ENCODE results near the gene MORC2.

Gene MORC2

GRCh38 chr22:30880181-30880601 is 88.4 kb downstream of the MORC2 start:
- Mint-ChIP-seq H3K27ac (ENCODE audit: low read depth) (no peak overlapping the region), H3K27me3 (no peaks in the 10 kb centered on the region), H3K36me3 (ENCODE audit: insufficient read depth) (no peaks in the 10 kb centered on the region), H3K4me1 (no peaks in the 10 kb centered on the region), H3K9me3 (no peaks in the 10 kb centered on the region), H3K4me3 (no peak overlapping the region)
- ATAC-seq (replicated peaks; ENCODE audit: extremely low read depth, poor library complexity, severe bottlenecking), result no peak
- DNase-seq (ENCODE audit: low spot score in 2 of 2), result no peak

DNA sequence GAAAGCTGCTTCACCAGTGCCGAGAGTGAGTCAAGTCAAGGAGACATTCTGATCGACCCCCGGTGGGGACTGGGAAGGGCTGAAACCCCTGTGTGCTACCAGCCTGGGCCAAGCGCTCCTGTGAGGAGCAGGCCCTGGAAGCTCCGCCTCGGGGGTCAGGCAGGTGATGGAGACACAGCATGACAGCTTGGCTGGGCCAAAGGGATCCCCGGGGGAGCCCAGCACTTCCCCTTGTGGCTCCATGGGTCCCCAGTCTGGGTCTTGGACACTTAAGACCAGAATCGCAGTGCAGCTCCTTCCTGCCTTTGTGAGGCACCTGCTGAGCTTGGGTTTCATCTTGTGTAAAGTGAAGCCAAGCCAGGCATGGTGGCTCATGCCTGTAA is 89.2 kb downstream of the MORC2 start:
- Mint-ChIP-seq H3K9me3 (no peaks in the 10 kb centered on the region), H3K4me3 (no peak overlapping the region), H3K36me3 (ENCODE audit: insufficient read depth) (no peaks in the 10 kb centered on the region), H3K27me3 (no peaks in the 10 kb centered on the region), H3K27ac (ENCODE audit: low read depth) (no peak overlapping the region), H3K4me1 (no peaks in the 10 kb centered on the region)
- DNase-seq (ENCODE audit: low spot score in 2 of 2), result no peak
- ATAC-seq (replicated peaks; ENCODE audit: extremely low read depth, poor library complexity, severe bottlenecking), result no peak

DNA sequence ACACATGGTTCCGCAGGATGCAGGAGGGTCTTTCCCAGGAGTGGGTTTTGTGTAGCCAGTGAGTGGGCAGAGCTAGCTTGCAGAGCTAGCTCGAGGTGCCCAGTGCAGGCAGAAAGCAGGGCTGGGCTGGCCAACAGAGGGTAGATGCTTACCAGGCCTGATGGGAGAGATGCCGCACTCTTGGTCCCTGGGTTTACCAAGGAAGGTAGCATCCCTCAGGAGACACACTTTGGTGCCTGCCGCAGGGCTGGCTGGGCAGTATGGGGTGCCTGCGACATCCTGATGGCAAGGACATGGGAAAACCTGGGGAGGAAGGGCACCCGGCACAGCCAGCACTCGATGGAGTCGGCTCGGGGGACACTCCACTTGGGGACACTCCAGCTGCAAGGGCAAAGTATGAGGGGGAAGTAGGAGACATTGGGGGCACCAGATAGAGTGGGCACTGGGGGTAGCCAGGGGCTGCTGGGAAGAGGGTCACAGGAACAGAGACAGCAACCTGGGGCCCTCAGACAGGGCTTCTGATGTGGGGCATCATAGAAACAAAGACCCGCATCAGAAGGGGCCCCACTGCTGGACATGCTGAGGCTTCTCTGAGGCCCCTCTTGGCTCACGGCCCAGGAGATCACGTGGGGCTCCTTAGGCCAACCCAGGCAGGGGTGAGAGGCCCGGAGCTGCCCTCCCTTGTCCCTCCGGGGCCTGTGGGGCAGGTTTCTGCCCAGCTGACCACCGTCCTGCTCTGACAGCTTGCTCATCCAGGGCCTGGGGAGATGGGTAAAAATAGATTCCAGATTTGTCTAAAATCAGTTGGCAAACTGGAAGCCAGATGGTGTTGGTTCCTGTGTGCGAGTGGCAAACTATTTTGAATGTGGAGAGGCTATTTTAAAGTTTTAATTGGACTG is 89.8 kb downstream of the MORC2 start:
- no peak for ATAC-seq (replicated peaks; ENCODE audit: extremely low read depth, poor library complexity, severe bottlenecking)
- no peaks in the 10 kb centered on the region for H3K9me3 Mint-ChIP-seq
- H3K4me1 Mint-ChIP-seq, result no peaks in the 10 kb centered on the region
- H3K4me3 Mint-ChIP-seq, result no peak overlapping the region
- H3K27me3 Mint-ChIP-seq, result no peaks in the 10 kb centered on the region
- no peak overlapping the region for H3K27ac Mint-ChIP-seq (ENCODE audit: low read depth)
- no peaks in the 10 kb centered on the region for H3K36me3 Mint-ChIP-seq (ENCODE audit: insufficient read depth)
- no peak for DNase-seq (ENCODE audit: low spot score in 2 of 2)

- no peak overlapping the region for H3K27ac Mint-ChIP-seq (ENCODE audit: low read depth)
- no peak for DNase-seq (ENCODE audit: low spot score in 2 of 2)
- no peaks in the 10 kb centered on the region for H3K4me1 Mint-ChIP-seq
- H3K4me3 Mint-ChIP-seq, result no peak overlapping the region
- H3K27me3 Mint-ChIP-seq, result no peaks in the 10 kb centered on the region
- no peak for ATAC-seq (replicated peaks; ENCODE audit: extremely low read depth, poor library complexity, severe bottlenecking)
- no peaks in the 10 kb centered on the region for H3K9me3 Mint-ChIP-seq
- no peaks in the 10 kb centered on the region for H3K36me3 Mint-ChIP-seq (ENCODE audit: insufficient read depth)
These were observed 90.7 kb downstream of the MORC2 start for GRCh38 chr22:30877662-30878515.

DNA sequence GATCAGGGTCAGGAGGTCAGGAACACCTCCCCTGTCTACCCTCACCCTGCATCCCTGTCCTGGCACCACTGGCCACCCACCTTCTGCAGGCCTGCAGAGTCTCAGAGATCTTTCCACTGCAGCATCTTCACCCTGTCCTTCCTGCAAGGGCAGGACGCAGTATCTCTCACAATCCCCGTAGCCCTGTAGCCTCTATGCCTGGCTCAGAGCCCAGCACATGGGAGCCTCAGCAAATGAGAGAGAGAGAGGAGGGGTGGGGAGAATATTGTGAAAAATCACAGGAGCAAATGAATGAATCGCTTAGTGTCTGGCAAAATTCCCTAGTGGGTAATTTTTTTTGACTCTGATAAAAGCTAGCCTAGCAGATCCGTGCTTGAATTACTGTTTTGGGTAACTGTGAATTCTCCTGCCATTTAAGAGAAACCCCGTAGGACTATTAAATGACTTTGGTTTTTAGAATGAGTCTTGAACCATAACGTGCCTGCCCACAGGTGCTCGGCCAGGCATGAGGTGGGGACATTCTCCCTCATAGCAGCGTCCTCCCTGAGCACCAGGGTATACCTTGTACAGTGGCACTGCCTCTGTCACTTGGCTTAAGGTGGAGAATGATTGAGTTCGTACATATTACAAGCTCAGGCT is 91.5 kb downstream of the MORC2 start:
- H3K36me3 Mint-ChIP-seq (ENCODE audit: insufficient read depth), result no peaks in the 10 kb centered on the region
- DNase-seq (ENCODE audit: low spot score in 2 of 2) (no peak), ATAC-seq (replicated peaks; ENCODE audit: extremely low read depth, poor library complexity, severe bottlenecking) (no peak)
- no peak overlapping the region for H3K4me3 Mint-ChIP-seq
- H3K27ac Mint-ChIP-seq (ENCODE audit: low read depth), result no peak overlapping the region
- no peaks in the 10 kb centered on the region for H3K4me1 Mint-ChIP-seq
- H3K9me3 Mint-ChIP-seq, result no peaks in the 10 kb centered on the region
- no peaks in the 10 kb centered on the region for H3K27me3 Mint-ChIP-seq

DNA sequence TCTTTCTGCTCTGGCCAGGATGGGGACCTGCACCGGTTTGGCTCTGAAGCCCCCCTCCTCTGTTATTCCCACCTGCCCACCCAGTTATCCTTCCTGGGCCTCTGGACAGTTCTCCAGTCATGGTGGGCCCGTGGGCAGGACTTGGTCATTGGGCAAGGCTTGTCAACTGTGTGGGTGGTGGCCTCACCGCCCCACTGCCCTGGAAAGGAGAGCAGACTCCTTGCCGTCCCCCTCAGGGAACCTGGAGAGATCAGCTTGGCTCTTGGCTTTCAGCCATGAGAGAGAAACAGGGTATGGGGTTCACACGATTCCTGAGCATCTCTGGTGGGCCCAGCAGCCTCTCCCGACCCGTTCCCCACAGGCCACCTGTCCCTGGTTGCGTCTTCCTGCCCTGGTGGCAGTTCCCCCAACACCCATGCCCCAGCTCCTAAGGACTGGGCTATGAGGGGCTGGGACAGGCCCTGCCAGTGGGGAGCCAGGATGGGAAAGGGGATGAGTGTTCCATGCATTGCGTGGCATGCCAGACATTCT is 92.3 kb downstream of the MORC2 start:
- DNase-seq (ENCODE audit: low spot score in 2 of 2) (no peak), ATAC-seq (replicated peaks; ENCODE audit: extremely low read depth, poor library complexity, severe bottlenecking) (no peak)
- H3K27ac Mint-ChIP-seq (ENCODE audit: low read depth), result no peak overlapping the region
- H3K4me1 Mint-ChIP-seq, result no peaks in the 10 kb centered on the region
- H3K36me3 Mint-ChIP-seq (ENCODE audit: insufficient read depth), result no peaks in the 10 kb centered on the region
- H3K4me3 Mint-ChIP-seq, result no peak overlapping the region
- H3K27me3 Mint-ChIP-seq, result no peaks in the 10 kb centered on the region
- no peaks in the 10 kb centered on the region for H3K9me3 Mint-ChIP-seq

DNA sequence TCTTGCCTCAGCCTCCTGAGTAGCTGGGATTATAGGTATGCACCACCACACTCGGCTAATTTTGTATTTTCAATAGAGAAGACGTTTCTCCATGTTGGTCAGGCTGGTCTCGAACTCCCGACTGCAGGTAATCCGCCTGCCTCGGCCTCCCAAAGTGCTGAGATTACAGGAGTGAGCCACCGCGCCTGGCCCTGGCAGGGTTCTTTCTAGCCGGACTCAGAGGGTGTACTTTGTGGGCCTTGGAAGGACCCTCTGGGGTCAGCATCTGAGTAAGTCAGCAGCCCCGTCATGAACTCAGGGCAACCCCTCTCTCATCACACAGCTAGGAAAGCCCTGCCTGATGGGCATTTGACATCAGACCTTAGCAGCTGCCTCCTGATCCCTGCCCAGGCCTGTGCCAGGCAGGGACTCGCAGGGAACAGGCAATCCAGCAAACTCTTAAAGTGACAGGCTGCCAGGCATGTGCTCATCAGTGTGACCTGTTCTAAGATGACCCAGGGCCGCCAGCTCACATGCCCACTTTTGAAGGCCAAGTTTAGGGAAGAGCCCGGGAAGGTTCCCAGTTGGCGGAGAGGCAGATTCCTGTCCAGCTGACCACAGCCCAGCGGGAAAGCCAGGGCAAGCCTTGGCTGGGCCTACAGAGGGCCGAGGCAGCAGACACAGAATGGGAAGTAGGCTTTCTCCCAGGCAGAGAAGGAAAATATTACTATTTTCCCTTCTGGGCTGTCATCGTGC is 92.9 kb downstream of the MORC2 start:
- Mint-ChIP-seq H3K4me3 (no peak overlapping the region), H3K27me3 (no peaks in the 10 kb centered on the region), H3K9me3 (no peaks in the 10 kb centered on the region), H3K27ac (ENCODE audit: low read depth) (no peak overlapping the region), H3K4me1 (no peaks in the 10 kb centered on the region), H3K36me3 (ENCODE audit: insufficient read depth) (no peaks in the 10 kb centered on the region)
- DNase-seq (ENCODE audit: low spot score in 2 of 2) (no peak), ATAC-seq (replicated peaks; ENCODE audit: extremely low read depth, poor library complexity, severe bottlenecking) (no peak)

Measured in central memory CD8-positive, alpha-beta T cell (primary cell).